ENCODE measurements around the gene KCNMA1. TPM values are rescaled to one million over a fixed set of nuclear protein-coding genes. Genes with fewer than 3 reads are reported as not detected.

KCNMA1 gene
- total and polyA plus RNA-seq, 10 of the 15 experiments (the other 5 are each of a cell fraction or from before 2014, with no cell fraction given), result 8.5 to 77.0 (median 21.3) TPM

DNA sequence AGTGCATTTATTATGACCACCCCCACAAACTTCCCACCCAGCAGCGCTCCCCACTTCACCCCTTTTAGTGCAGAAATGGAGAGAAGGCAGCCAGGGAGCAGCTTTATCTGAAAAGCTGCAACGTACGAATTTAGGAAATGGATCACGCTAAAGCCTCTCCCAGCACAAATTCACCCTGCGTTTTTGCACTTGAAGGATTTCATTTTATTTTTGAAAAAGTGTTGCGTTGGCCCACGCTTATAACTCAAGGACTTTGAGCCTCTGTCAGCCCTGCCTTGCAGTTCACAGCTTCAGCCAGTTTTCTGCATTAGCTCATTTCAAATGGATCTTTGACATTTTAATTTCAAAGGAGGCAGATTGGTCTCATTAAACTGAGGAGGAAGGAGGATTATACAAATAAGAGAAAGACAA lies 556.1 kb downstream of the KCNMA1 start:
- no peaks in the 10 kb centered on the region for H4K20me1 ChIP-seq (ENCODE audit: control insufficient read depth, insufficient read depth)
- no peak overlapping the region for H3K4me2 ChIP-seq (ENCODE audit: control insufficient read depth, insufficient read depth)
- no peak overlapping the region for H3K4me3 ChIP-seq
- ChIA-PET SMC1A (ENCODE audit: uncharacterized antibody, unreplicated experiment) (interaction anchor here (1.4 to 1.6 kb wide), 2 partner anchors 27 to 73 kb away, joined by 3 to 4 read pairs; no protein-coding TSS in a partner anchor), RAD21 (ENCODE audit: unreplicated experiment) (no interaction called here), POLR2A (no interaction called here), CTCF (interaction anchor here (1.3 kb wide), 1 partner anchor 16 kb away, joined by 3 read pairs; no protein-coding TSS in a partner anchor)
- ATAC-seq (no peak), FAIRE-seq (no peak), DNase-seq (ENCODE audit: low read depth, low spot score) (no peak)
- no peaks in the 10 kb centered on the region for H3K9me3 ChIP-seq (replicated peaks; ENCODE audit: control insufficient read depth, insufficient read depth, low read length)
- no TSS peak for BruUV-seq (replicated peaks)
- in situ Hi-C loops (cut with MboI), result no loop called here
- 36% methylated on average over 7 of the region's 7 CpGs for WGBS (ENCODE audit: insufficient coverage, insufficient replicate concordance, low lambda C conversion rate, missing lambda C conversion rate)
- no peak overlapping the region for H3K9ac ChIP-seq (ENCODE audit: control insufficient read depth, insufficient read depth, low read length)
- H3K27ac ChIP-seq (ENCODE audit: control insufficient read depth, insufficient read depth), result no peak overlapping the region
- H3K4me1 ChIP-seq (ENCODE audit: control insufficient read depth, insufficient read depth, low read length), result no peaks in the 10 kb centered on the region
- H3K79me2 ChIP-seq (ENCODE audit: control insufficient read depth, insufficient read depth, low read length), result no peaks in the 10 kb centered on the region
- no peak overlapping the region for H2AFZ ChIP-seq (ENCODE audit: control insufficient read depth, low read depth, low read length)
- intact Hi-C loops (cut with micrococcal nuclease; ENCODE audit: unreplicated experiment), result no loop called here
- H3K27me3 ChIP-seq (replicated peaks in 1 of 2; ENCODE audit: control insufficient read depth in 2 of 2, insufficient read depth in 2 of 2, low read length in 1 of 2), result no peaks in the 10 kb centered on the region
- TF ChIP-seq, protein P1, sequence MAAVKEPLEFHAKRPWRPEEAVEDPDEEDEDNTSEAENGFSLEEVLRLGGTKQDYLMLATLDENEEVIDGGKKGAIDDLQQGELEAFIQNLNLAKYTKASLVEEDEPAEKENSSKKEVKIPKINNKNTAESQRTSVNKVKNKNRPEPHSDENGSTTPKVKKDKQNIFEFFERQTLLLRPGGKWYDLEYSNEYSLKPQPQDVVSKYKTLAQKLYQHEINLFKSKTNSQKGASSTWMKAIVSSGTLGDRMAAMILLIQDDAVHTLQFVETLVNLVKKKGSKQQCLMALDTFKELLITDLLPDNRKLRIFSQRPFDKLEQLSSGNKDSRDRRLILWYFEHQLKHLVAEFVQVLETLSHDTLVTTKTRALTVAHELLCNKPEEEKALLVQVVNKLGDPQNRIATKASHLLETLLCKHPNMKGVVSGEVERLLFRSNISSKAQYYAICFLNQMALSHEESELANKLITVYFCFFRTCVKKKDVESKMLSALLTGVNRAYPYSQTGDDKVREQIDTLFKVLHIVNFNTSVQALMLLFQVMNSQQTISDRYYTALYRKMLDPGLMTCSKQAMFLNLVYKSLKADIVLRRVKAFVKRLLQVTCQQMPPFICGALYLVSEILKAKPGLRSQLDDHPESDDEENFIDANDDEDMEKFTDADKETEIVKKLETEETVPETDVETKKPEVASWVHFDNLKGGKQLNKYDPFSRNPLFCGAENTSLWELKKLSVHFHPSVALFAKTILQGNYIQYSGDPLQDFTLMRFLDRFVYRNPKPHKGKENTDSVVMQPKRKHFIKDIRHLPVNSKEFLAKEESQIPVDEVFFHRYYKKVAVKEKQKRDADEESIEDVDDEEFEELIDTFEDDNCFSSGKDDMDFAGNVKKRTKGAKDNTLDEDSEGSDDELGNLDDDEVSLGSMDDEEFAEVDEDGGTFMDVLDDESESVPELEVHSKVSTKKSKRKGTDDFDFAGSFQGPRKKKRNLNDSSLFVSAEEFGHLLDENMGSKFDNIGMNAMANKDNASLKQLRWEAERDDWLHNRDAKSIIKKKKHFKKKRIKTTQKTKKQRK (IDR thresholded peaks at IDR 0.05; ENCODE audit: low read depth, low read length), result no peak
- TF ChIP-seq, protein P2, sequence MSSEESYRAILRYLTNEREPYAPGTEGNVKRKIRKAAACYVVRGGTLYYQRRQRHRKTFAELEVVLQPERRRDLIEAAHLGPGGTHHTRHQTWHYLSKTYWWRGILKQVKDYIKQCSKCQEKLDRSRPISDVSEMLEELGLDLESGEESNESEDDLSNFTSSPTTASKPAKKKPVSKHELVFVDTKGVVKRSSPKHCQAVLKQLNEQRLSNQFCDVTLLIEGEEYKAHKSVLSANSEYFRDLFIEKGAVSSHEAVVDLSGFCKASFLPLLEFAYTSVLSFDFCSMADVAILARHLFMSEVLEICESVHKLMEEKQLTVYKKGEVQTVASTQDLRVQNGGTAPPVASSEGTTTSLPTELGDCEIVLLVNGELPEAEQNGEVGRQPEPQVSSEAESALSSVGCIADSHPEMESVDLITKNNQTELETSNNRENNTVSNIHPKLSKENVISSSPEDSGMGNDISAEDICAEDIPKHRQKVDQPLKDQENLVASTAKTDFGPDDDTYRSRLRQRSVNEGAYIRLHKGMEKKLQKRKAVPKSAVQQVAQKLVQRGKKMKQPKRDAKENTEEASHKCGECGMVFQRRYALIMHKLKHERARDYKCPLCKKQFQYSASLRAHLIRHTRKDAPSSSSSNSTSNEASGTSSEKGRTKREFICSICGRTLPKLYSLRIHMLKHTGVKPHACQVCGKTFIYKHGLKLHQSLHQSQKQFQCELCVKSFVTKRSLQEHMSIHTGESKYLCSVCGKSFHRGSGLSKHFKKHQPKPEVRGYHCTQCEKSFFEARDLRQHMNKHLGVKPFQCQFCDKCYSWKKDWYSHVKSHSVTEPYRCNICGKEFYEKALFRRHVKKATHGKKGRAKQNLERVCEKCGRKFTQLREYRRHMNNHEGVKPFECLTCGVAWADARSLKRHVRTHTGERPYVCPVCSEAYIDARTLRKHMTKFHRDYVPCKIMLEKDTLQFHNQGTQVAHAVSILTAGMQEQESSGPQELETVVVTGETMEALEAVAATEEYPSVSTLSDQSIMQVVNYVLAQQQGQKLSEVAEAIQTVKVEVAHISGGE (CRISPR knock-in tag; IDR thresholded peaks at IDR 0.05), result no peak
- TF ChIP-seq MEF2A (IDR thresholded peaks at IDR 0.05; ENCODE audit: insufficient read depth, low read depth, low read length), result no peak
- no peak for TF ChIP-seq SUZ12 (IDR thresholded peaks at IDR 0.05; ENCODE audit: unreplicated experiment)
- no peak for TF ChIP-seq RAD51 (IDR thresholded peaks at IDR 0.05)
- no peaks in the 10 kb centered on the region for H3K36me3 ChIP-seq (ENCODE audit: control insufficient read depth in 2 of 2, insufficient read depth in 2 of 2, low read length in 1 of 2)
